HG03025 (cell line): ENCODE measurements around the gene LDB2.

Experiments used
- ATAC-seq: cut with Tn5 transposase; IDR thresholded peaks from one replicate; pipeline ENCODE4 v1.9.1; 2021; ENCODE audit warnings: mild to moderate bottlenecking, moderate library complexity; ENCODE audit not compliant: unreplicated experiment, low FRiP score

The LDB2 gene

DNA sequence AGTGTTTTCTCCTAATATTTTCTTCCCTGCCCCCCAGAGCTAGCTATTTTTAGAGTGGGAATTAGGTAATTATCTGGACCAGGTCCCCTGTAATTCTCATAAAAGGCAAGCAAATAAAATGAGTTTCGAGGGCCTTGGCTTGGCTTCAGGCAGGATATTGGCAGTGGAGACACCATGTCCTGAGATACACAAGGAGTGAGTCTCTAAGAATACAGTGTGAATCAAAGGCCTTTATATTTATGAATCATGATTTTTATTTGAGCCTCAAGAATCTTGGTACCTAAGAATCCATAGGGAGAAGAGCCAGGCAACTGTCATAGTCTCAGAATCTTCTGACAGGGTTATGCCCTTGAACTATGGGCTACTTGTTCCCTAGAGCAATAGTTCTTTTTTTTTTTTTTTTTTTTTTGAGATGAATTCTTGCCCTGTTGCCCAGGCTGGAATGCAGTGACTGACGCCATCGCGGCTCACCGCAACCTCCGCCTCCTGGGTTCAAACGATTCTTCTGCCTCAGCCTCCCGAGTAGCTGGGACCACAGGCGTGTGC, 205.4 kb downstream of the LDB2 start:
- no peak for ATAC-seq

DNA sequence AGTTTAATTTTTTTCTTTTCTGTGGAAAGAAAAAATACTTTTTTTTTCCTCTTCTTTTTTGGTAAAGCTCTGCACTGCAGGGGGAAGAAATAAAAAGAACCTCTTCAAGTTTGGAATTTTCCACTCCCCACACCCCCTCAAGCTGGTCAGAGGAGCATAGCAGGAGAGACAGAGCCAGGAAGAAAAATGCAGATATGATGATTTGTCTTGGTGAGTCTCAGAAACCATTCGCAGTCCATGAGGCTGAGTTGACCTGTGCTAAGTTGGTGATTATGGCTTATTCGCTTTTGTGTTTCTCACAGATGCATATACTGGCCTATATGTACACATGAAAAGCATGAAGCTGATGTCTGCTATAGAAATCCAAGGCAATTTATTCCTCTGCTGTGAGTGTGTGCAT, 205.9 kb downstream of the LDB2 start:
- ATAC-seq = no peak

DNA sequence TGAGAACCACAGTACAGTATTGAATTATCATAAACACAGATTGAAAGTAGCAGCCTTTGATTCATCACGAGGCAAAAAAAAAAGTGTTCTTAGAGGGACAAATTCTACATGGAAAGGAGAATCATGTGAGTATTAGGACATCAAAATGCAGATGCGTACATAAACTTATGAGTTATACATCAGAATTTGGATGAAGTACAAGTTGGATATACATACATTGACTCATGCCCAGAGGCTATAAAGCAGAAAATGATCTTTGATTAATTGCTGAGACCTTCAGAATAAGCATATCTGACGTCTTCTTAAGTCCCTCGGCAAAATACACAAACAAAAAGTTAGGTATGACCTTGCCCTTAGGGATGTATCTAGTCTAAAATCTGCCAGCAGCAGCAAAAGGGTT, 206.4 kb downstream of the LDB2 start:
- no peak for ATAC-seq

DNA sequence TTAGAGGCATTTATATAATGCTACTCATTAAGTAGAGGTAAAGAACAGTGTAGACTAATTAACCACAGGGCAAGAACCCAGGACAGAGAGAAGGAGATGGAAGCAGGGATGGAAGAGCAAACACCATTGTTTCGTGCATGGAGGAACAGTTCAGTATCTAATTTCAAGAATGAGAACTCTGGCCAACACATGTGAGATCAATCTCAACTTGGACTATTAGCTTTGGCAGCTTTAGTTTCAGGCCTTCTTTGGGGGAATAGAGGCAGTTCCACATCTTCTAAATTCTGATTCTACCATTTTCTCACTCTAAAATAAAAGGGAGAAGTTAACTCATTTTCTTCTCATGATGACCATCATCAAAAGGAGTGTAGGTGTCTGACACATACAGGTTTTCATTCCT, 207.0 kb downstream of the LDB2 start:
- no peak for ATAC-seq

DNA sequence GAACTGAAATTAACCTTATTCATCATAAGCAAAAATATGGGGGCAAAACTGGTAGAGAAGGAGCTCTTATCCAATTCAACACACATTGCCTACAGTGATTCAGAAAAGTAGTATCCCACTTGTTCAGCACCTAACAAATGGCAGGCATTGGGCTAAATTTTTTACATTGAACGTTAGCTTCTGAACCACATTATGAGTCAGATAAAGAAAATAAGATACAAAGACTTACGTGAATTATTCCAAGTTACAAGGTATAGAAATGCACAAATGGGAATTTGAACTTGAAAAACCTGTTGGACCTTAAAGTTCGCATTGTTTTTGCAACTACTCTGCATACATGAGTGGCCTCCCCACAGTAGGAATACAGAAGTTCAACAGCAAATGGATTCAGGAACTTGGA, 210.6 kb downstream of the LDB2 start:
- no peak for ATAC-seq

DNA sequence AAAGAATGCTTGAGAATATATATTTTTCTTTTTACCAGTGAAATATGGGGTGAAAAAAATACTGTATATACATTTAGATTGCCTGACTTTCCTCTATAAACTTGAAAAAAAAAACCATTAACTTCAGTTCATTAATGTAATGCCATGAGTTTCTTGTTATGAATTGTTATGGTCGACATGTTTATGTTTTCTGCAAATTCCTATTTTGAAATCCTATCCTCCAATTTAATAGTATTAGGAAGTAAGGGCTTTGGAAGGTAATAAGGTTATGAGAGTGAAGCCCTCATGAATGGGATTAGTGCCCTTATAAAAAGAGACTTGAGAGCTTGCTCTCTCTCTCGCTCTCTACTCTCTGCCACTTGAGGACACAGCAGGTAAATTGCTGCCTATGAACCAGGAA, 211.4 kb downstream of the LDB2 start:
- ATAC-seq = no peak

DNA sequence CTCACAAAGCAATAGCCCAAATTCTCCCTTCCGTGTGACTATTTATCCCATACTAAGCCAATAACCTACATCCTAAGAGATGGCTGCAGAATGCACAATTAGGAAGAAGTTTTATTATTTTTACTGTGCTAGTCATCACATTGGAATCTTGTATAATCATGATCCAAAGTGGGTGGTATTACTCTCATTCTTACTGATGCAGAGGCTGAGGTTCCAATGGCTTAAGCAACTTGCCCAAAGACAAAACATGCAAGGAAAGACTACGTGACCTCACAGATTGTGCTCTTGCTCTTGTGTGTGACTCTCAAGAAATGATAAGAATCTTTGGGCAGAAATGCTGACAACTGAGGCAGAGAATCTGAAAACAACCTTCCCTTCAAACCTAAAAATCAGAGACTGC, 212.2 kb downstream of the LDB2 start:
- ATAC-seq = no peak

DNA sequence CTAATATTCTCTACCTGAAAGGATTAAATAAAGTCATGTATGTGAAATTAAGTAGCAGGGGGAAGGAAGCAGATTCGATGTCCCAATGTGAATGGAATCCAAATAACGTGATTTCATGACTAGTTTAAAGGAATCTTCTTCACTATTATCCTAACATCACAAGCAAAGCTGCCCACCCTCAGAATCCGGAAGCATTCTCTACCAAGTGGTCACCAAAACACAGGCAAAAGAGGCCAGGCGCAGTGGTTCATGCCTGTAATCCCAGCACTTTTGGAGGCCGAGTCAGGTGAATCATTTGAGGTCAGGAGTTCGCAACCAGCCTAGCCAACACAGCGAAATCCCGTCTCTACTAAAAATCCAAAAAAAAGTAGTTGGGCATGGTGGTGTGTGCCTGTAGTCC, 212.9 kb downstream of the LDB2 start:
- ATAC-seq = no peak

DNA sequence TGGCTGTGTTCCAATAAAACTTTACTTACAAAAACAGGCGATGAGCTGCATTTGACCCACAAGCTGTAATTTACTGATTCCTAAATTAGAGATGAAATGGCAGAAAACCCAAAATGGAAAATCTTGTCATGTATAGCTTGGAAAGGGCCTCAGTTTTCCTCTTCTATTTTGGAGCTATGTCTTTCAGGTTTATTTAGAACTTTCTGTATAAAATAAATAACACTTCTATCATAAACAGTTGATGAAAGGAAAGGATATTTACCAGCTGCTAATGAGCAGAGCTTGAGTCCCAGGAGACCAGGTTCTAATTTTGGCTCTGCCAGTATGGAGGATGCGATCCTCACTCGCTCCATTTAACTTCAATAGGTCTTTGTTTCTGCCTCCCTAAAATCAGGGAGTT, 213.5 kb downstream of the LDB2 start:
- ATAC-seq = no peak

DNA sequence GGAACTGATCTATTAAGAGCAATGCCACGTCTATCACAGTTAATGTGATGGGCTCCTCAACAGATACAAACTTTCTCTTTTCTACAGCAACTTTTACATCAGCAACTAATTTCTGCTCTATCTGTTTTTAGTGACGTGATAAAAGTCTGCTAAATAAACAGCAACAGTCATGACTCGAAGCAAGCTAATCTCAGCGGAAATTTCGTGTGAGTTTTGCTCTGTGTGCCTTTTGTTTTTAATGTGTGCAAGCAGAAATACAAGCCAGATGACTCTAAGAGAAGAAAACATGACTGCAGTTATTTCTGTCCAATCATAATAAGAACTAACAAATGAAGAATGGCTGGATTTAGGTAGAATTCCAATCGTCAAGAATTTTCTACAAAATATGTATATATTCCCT, 214.3 kb downstream of the LDB2 start:
- no peak for ATAC-seq

DNA sequence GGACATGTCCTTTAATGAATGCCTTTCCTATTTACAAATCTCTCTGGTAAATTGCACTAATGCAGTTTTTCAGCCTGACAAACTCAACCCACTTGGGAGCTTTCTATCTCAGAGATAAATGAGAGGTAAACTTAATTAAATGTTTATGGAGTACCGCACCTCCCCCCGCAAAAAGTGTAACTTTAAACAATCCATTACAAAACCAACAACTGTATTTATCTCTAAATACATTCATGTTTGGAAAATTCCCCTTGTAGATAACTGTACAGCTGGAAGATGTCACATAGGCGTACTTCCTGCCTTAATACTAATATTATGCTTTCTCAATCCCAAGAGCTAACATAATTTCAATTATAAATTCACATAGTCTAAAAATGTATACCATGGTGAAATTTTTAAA, 215.5 kb downstream of the LDB2 start:
- no peak for ATAC-seq

DNA sequence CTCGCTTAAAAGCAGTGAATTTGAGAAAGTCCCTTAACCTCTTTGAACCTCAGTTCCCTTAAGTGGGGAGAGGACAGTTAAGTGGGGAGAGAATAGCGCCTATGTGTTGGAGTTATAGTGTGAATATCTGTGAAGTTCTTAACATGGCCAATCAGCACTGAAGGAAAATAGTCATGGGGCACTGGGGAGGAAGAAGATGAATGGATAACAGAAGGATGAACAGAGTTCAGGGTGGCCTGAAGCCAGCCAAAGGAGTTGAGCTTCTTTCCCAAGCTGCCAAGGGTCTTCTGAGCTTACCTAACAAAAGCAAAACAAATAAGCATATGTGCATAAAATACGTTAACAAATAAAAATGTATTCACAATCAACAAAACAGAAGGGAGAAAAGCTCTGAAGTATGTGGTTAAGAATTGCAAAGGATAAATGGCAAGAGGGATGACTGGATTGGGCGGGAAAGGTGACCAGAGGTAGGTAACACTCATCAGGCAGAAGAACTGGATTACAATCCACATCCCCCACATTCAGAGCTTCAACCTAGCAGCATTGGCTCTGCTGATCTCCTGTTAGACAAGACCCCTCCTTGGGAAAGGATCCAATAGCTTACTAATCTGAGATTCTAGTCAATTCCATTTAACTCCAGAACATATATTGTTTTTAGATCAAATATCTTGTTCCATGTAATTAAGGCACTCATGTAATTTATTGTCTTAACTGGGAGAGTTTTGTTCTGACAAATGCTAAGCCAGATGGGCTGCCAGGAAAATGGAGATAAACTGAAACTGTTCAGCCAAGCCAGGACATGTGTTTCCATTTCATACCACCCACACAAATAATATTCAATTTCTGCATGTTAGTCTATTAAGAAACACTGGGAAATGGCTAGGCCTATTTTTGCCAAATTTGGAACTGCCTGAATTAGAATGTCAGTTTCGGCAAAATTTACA, 221.2 kb downstream of the LDB2 start:
- ATAC-seq = no peak

DNA sequence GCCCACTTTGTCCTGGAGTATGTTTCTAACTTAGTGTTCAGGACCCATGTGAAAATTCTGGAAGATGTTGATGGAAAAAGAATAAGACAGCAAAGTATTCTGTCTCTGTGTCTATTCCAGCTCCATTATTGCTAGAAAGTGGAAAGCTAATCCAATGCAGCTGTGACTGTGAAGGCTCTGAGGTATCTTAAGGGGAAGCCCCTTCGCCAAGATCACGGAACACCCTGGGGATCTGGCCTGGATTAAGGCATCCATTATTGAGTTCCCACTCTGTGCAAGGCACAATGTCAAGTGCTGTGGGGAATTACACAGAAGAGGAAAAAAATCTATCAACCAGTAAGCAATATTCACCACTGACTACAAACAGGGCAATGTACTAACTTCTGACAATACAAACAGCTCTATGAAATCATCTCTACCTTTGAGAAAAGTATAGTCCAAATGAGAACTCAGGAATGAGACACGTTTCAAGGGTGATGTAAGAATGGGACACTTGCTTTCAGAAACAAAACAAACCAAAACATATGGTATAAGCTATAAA, 222.1 kb downstream of the LDB2 start:
- ATAC-seq = no peak

DNA sequence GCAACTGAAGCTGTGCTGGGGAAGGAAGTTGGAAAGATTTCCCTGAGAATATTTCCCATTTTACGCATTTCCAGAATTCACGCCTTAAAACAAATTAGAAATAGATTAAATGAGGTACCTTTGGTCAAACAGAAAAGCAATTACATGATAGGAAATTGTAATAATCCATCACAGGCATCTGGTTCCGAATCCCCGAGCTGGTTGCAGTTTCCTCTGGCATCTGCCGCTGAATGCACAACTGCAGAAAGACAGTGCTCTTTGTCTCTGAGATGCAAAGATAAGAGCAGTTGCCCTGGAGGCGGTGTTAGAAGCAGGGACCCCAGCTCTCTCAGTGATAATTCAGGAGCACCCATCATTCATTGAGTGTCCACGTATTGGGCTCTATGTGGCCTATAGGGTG, 224.4 kb downstream of the LDB2 start:
- ATAC-seq = no peak

DNA sequence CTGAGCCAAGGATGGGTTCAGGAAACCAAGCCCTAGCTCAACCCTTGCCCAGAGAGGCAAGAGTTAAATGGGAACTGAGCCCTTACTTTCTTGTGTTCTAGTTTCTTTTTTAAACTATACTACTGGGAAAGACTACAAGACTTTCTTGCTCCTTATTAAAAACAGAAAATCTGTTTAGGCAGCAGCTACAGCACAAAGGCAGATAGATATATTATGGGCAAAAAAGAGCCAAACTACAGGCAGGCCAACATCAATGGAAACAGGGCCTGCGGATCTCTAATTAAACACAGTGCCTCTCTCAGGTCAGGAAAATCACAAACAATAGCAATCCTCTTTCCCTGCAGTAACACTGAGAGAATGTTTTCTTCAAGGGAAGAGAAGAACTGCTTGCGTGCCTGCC, 226.0 kb downstream of the LDB2 start:
- no peak for ATAC-seq

DNA sequence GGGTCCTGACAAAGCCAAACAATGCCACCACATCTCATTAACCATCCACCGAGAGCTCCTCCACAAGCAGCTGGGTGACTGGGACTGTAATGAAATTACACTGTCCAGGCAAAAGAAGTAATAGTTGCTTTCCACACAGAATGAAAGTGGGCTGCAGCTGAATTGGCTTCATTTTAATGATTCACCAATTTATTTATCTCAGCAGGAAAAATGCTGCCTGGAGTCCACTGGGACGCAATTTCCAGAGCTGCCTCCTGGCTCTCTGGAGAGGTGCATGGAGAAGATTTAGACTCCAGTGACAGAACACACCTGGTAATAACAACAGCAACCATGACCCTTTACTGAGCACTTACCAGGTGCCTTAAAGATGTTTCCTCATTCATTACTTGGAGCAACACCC, 226.7 kb downstream of the LDB2 start:
- no peak for ATAC-seq

DNA sequence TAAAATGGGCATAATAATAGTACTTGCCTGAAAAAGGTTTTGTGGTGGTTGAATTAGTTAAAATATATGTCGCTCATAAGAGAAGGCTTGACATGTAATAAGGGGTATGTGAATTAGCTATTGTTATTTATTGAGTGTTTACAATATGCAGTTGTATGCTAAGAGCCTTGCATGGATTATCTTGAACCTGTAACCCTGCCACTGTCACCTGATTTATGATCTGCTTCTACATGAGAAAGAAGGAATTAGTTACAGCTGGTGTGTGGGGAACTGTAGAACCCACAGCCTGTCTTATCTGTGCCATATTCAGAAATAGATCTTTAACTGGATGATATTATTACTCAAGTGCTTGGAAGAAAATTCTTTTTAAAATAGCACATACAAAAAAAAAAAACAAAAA, 227.7 kb downstream of the LDB2 start:
- ATAC-seq = no peak

DNA sequence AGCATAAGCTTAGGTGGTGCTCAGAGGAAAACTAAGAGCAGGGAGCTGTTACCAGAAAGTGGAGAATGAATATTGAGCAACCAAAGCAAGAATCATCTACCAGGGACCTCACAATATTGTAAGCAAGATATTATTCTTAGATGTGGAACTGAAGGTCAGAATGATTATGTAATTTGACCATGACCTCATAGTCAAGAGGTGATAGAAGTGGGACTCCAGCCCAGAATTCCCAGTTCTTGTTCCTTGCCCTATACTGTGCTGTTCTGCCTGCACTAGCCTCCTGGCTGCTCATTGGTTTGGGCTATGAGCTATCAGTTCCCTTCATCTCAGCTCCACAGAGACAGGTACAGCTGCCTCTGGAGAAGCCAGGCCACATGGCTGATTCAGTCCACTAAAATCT, 229.4 kb downstream of the LDB2 start:
- no peak for ATAC-seq

DNA sequence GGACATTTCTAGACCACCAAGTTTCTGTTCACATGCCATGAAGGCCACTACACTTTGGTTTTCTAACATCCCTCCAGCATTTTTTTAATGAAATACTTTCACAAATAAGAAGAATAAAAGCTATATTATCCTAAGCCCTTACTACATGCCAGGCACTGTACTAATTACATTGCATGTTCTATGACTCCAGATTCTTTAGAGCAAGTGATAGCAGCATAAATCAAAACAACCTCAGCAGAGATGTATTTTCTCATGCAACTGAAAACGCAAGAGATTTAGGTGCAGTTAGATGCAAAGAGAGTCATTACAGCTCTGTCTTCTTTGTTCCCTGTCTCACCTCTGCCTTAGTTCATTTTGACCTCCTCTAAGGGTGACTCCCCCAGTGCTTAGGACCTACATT, 230.0 kb downstream of the LDB2 start:
- no peak for ATAC-seq

DNA sequence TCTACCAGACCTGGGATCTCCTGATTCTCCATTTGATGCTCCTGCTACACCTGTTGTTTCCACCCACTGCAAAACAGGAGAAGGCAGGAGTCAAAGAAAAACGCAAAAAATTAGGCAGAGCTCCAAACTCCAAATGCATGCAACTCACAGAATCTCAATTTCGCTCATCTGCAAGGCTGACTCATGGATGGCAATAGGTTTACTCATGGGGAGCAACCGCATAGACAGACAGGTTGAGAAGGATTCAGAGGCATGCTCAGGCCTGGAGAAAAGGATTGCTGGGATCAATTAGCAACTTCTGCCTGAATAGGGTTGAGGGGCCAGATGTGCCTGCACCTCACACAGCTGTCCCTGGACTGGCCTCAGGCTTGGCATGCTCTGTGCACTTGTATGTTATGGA, 231.0 kb downstream of the LDB2 start:
- ATAC-seq = no peak

DNA sequence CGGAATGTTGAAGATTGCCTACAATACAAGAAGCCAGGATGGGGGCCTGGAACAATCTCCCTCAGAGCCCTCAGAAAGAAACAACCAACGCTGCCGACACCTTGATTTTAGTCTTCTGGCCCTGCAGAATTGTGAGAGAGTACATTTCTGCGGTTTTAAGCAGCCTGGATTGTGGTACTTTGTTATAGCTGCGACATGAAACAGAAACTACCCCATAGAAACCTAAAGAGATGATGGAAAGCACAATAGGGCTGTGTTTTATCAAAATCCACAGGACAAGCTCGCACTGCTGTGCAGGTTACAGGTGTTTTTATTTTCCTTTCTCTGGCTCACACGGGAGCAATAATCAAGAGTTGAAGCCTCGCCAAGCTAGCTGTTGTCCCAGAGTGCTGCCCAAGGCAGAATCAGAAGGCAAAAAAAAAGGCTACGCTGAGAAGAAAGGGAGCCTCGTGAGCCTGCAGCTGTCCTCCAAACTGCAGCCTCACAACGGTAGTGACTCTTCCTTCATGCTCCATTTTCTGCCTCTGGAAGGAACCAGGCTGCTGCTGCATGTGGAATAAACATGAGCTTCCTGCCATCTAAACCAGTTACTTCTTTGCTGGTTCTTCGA, 232.4 kb downstream of the LDB2 start:
- ATAC-seq = no peak

DNA sequence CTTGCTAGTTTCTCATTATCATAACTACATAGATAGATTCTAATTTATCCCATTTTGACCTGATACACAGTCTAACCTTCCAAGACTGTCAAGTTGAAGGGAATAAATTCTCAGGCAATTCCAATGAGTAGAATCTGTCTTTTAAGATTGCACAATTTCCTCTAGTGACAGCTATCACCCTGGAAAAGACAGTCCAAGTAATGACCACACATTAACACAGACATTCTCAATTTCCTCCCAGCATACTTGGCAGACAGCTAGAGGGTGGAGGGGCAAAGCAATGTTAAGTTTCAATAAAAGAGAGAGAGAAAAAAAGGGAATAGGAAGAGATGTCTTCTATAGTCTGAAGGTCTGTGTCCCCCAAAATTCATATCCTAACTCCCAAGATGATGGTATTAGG, 234.7 kb downstream of the LDB2 start:
- no peak for ATAC-seq
